GM23338 (cell line): Measurements from ENCODE around the gene GHR. TPM values are rescaled to one million over a fixed set of nuclear protein-coding genes. Genes with fewer than 3 reads are reported as not detected.

Experiments
- ATAC-seq: fragments of 200-7000 bp; cut with Tn5 transposase; 3 replicates; pipeline ENCODE4 v1.9.1; 2020
- DNase-seq: peaks from one replicate; pipeline ENCODE4 v3.0.0-alpha.2; 2015; ENCODE audit warnings: low spot score
- H2AFZ ChIP-seq: fragments of 200-600 bp; sonication (generic); 2 replicates; pipeline ENCODE4 v1.8.0; 2016; ENCODE audit warnings: antibody characterized with exemption, mild to moderate bottlenecking, moderate library complexity
- H3F3A ChIP-seq: fragments of 200-600 bp; sonication (generic); replicated peaks from 2 replicates; pipeline ENCODE4 v1.8.0; 2017; ENCODE audit warnings: antibody characterized with exemption, mixed run types, low read depth
- H3K27ac ChIP-seq: fragments of 200-600 bp; sonication (generic); 2 replicates; pipeline ENCODE4 v1.6.1; 2016; ENCODE audit warnings: low read depth
- H3K27me3 ChIP-seq: fragments of 200-600 bp; sonication (generic); 2 replicates; pipeline ENCODE4 v1.8.0; 2016; ENCODE audit warnings: mild to moderate bottlenecking, mixed run types, moderate library complexity; ENCODE audit not compliant: insufficient read depth
- H3K36me3 ChIP-seq: fragments of 200-600 bp; sonication (generic); 2 replicates; pipeline ENCODE4 v1.8.0; 2016; ENCODE audit warnings: mild to moderate bottlenecking; ENCODE audit not compliant: insufficient read depth
- H3K4me1 ChIP-seq: fragments of 200-600 bp; sonication (generic); 2 replicates; pipeline ENCODE4 v1.8.0; 2016; ENCODE audit warnings: mild to moderate bottlenecking, moderate library complexity; ENCODE audit not compliant: insufficient read depth
- H3K4me2 ChIP-seq: fragments of 200-600 bp; sonication (generic); 2 replicates; pipeline ENCODE4 v1.7.1; 2017; ENCODE audit warnings: mixed run types
- H3K4me3 ChIP-seq: fragments of 200-600 bp; sonication (generic); 2 replicates; pipeline ENCODE4 v1.6.1; 2016; ENCODE audit warnings: mixed run types
- H3K79me2 ChIP-seq: fragments of 200-600 bp; sonication (generic); replicated peaks from 2 replicates; pipeline ENCODE4 v1.8.0; 2017; ENCODE audit warnings: mild to moderate bottlenecking; ENCODE audit not compliant: insufficient read depth
- H3K9me2 ChIP-seq: fragments of 200-600 bp; sonication (generic); 2 replicates; pipeline ENCODE4 v1.8.0; 2017; ENCODE audit not compliant: insufficient read depth
- H4K20me1 ChIP-seq: fragments of 200-600 bp; sonication (generic); replicated peaks from 2 replicates; pipeline ENCODE4 v1.8.0; 2017; ENCODE audit warnings: mild to moderate bottlenecking; ENCODE audit not compliant: insufficient read depth
- H3K27ac Mint-ChIP-seq: 2 replicates; pipeline ENCODE4 v1.8.0; 2020; ENCODE audit warnings: inconsistent platforms, mild to moderate bottlenecking, moderate library complexity, mixed read lengths
- H3K27me3 Mint-ChIP-seq: 3 replicates; pipeline ENCODE4 v1.8.0; 2022; ENCODE audit warnings: low read depth, mild to moderate bottlenecking, moderate library complexity, mixed read lengths, inconsistent platforms; ENCODE audit not compliant: insufficient read depth, poor library complexity
- H3K36me3 Mint-ChIP-seq: 3 replicates; pipeline ENCODE4 v1.8.0; 2021; ENCODE audit warnings: low read depth, mild to moderate bottlenecking, inconsistent platforms, moderate library complexity, mixed read lengths
- H3K4me1 Mint-ChIP-seq: 3 replicates; pipeline ENCODE4 v1.8.0; 2020; ENCODE audit warnings: mild to moderate bottlenecking, inconsistent platforms, mixed read lengths
- H3K4me3 Mint-ChIP-seq: 3 replicates; pipeline ENCODE4 v1.8.0; 2021; ENCODE audit warnings: moderate library complexity, mild to moderate bottlenecking, inconsistent platforms, mixed read lengths
- H3K9me3 Mint-ChIP-seq: 3 replicates; pipeline ENCODE4 v1.8.0; 2020; ENCODE audit warnings: moderate library complexity, mild to moderate bottlenecking, inconsistent platforms, mixed read lengths
- CREB1 ChIP-seq: fragments of 250-450 bp; sonication (Bioruptor Pico); IDR thresholded peaks from 2 replicates; pipeline ENCODE4 v1.5.0; 2020; ENCODE audit warnings: low read depth, mild to moderate bottlenecking, moderate library complexity
- EZH2 ChIP-seq: fragments of 200-600 bp; sonication (generic); IDR thresholded peaks from one replicate; pipeline ENCODE4 v1.8.0; 2017; ENCODE audit warnings: antibody characterized with exemption, mild to moderate bottlenecking, low read depth; ENCODE audit not compliant: unreplicated experiment
- EZH2phosphoT487 ChIP-seq: fragments of 200-600 bp; sonication (generic); IDR thresholded peaks from one replicate; pipeline ENCODE4 v1.8.1; 2018; ENCODE audit warnings: antibody characterized with exemption; ENCODE audit not compliant: unreplicated experiment
- JUNB ChIP-seq: IDR thresholded peaks from one replicate; pipeline ENCODE4 v1.6.1; 2016; ENCODE audit warnings: antibody characterized with exemption; ENCODE audit not compliant: unreplicated experiment
- NANOG ChIP-seq: IDR thresholded peaks from 2 replicates; pipeline ENCODE4 v1.6.1; 2016; ENCODE audit warnings: antibody characterized with exemption, borderline replicate concordance
- POLR2AphosphoS5 ChIP-seq: IDR thresholded peaks from 2 replicates; pipeline ENCODE4 v1.6.1; 2016; ENCODE audit warnings: antibody characterized with exemption, low read depth
- STAT1 ChIP-seq: IDR thresholded peaks from one replicate; pipeline ENCODE4 v1.6.1; 2016; ENCODE audit warnings: antibody characterized with exemption; ENCODE audit not compliant: unreplicated experiment
- ZNF114 ChIP-seq: fragments of 250-450 bp; sonication (Bioruptor Pico); IDR thresholded peaks from 2 replicates; pipeline ENCODE4 v1.5.0; 2020; ENCODE audit warnings: mild to moderate bottlenecking, moderate library complexity
- ZNF331 ChIP-seq: fragments of 250-450 bp; sonication (Bioruptor Pico); IDR thresholded peaks from 2 replicates; pipeline ENCODE4 v1.5.0; 2020; ENCODE audit warnings: low read depth, mild to moderate bottlenecking, moderate library complexity
- ZNF462 ChIP-seq: fragments of 250-450 bp; sonication (Bioruptor Pico); IDR thresholded peaks from 2 replicates; pipeline ENCODE4 v1.5.0; 2020; ENCODE audit warnings: mild to moderate bottlenecking, moderate library complexity
- polyA plus RNA-seq: library from polyadenylated mRNA; unstranded; fragments of >200 nt; fragmentation: Nextera tagmentation; extraction: Ambion mirVana; gene quantifications from 2 replicates; pipeline ENCODE4 v1.2.1, GENCODE V29; 2016
- total RNA-seq: library from RNA; depleted of rRNA; stranded (reverse); fragments of >200 nt; shearing (Covaris generic); gene quantifications from 2 replicates; pipeline ENCODE4 v1.2.3, GENCODE V29; 2014
- TF ChIP-seq, protein P1 (sequence below): IDR thresholded peaks from one replicate; pipeline ENCODE4 v1.6.1; 2018; ENCODE audit warnings: antibody characterized with exemption; ENCODE audit not compliant: unreplicated experiment
- TF ChIP-seq, protein P2 (sequence below): IDR thresholded peaks from 2 replicates; pipeline ENCODE4 v1.6.1; 2016; ENCODE audit warnings: antibody characterized with exemption
- TF ChIP-seq, protein P3 (sequence below), 2 experiments: fragments of 200-600 bp in 1 of 2; sonication (generic) in 1 of 2; conservative IDR thresholded peaks; 2 replicates each; pipeline versions ENCODE4 v1.5.1 to v1.6.1; 2016 to 2017; ENCODE audit warnings: antibody characterized with exemption in 2 of 2, low read depth in 2 of 2, mild to moderate bottlenecking in 2 of 2, moderate library complexity in 1 of 2

GHR gene
- total and polyA plus RNA-seq, 2 experiments from 2014 or later, result 0.21 to 1.9 TPM

DNA sequence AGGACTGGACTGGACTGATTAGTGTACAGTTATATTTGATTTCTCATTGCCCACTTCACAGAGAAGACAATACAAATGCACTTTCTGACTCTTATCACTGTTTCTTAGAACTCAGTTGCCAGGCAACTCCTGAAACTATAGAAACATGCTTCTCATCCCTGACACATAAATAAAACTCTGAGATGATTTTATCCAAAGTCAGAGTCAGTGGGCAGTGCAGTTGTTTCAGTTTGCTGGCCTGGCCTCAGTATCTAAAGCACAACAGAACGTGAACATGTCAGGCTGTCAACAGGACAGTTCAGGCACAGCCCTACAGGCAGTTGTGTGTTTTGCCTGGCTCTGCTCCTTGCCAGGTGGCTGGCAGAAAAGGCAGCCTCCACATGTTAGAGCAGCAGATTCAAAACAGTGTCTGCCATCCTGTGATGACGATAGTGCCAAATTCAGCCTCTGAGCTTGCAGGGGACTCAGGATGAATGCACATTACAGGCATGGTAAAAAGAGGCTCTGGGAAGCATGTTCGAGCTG, 268.2 kb downstream of the GHR start:
- peaks cover under 1% of the 10 kb centered on the region; the same call in 1 of the 3 replicates for H3K36me3 Mint-ChIP-seq
- 0 out of 2 replicates have a peak, but pooled peaks cover 8% of the 10 kb centered on the region for H3K9me2 ChIP-seq
- TF ChIP-seq NANOG (no peak), EZH2 (no peak), CREB1 (no peak), STAT1 (no peak), ZNF331 (CRISPR knock-in tag) (no peak), EZH2phosphoT487 (no peak), ZNF114 (CRISPR knock-in tag) (no peak), JUNB (no peak), POLR2AphosphoS5 (no peak), ZNF462 (CRISPR knock-in tag) (no peak)
- TF ChIP-seq, protein P1, sequence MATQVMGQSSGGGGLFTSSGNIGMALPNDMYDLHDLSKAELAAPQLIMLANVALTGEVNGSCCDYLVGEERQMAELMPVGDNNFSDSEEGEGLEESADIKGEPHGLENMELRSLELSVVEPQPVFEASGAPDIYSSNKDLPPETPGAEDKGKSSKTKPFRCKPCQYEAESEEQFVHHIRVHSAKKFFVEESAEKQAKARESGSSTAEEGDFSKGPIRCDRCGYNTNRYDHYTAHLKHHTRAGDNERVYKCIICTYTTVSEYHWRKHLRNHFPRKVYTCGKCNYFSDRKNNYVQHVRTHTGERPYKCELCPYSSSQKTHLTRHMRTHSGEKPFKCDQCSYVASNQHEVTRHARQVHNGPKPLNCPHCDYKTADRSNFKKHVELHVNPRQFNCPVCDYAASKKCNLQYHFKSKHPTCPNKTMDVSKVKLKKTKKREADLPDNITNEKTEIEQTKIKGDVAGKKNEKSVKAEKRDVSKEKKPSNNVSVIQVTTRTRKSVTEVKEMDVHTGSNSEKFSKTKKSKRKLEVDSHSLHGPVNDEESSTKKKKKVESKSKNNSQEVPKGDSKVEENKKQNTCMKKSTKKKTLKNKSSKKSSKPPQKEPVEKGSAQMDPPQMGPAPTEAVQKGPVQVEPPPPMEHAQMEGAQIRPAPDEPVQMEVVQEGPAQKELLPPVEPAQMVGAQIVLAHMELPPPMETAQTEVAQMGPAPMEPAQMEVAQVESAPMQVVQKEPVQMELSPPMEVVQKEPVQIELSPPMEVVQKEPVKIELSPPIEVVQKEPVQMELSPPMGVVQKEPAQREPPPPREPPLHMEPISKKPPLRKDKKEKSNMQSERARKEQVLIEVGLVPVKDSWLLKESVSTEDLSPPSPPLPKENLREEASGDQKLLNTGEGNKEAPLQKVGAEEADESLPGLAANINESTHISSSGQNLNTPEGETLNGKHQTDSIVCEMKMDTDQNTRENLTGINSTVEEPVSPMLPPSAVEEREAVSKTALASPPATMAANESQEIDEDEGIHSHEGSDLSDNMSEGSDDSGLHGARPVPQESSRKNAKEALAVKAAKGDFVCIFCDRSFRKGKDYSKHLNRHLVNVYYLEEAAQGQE, result no peak
- TF ChIP-seq, protein P2, sequence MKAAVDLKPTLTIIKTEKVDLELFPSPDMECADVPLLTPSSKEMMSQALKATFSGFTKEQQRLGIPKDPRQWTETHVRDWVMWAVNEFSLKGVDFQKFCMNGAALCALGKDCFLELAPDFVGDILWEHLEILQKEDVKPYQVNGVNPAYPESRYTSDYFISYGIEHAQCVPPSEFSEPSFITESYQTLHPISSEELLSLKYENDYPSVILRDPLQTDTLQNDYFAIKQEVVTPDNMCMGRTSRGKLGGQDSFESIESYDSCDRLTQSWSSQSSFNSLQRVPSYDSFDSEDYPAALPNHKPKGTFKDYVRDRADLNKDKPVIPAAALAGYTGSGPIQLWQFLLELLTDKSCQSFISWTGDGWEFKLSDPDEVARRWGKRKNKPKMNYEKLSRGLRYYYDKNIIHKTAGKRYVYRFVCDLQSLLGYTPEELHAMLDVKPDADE, result no peak
- TF ChIP-seq, protein P3, sequence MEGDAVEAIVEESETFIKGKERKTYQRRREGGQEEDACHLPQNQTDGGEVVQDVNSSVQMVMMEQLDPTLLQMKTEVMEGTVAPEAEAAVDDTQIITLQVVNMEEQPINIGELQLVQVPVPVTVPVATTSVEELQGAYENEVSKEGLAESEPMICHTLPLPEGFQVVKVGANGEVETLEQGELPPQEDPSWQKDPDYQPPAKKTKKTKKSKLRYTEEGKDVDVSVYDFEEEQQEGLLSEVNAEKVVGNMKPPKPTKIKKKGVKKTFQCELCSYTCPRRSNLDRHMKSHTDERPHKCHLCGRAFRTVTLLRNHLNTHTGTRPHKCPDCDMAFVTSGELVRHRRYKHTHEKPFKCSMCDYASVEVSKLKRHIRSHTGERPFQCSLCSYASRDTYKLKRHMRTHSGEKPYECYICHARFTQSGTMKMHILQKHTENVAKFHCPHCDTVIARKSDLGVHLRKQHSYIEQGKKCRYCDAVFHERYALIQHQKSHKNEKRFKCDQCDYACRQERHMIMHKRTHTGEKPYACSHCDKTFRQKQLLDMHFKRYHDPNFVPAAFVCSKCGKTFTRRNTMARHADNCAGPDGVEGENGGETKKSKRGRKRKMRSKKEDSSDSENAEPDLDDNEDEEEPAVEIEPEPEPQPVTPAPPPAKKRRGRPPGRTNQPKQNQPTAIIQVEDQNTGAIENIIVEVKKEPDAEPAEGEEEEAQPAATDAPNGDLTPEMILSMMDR (conservative IDR thresholded peaks at IDR 0.05; ENCODE audit: low read depth in 2 of 2), result no peak
- no peak overlapping the region for H2AFZ ChIP-seq
- no peaks in the 10 kb centered on the region for H3K79me2 ChIP-seq
- H3F3A ChIP-seq, result no peaks in the 10 kb centered on the region
- no peak overlapping the region for H3K4me3 ChIP-seq
- H3K4me3 Mint-ChIP-seq, result no peak overlapping the region
- H3K36me3 ChIP-seq, result no peaks in the 10 kb centered on the region
- H4K20me1 ChIP-seq, result no peaks in the 10 kb centered on the region
- DNase-seq (no peak), ATAC-seq (no peak; the same call in 2 of the 3 replicates)
- no peak overlapping the region for H3K4me2 ChIP-seq
- no peak overlapping the region for H3K27ac Mint-ChIP-seq
- H3K4me1 ChIP-seq, result no peaks in the 10 kb centered on the region
- H3K4me1 Mint-ChIP-seq, result no peaks in the 10 kb centered on the region
- no peak overlapping the region for H3K27ac ChIP-seq
- H3K27me3 Mint-ChIP-seq, result no peaks in the 10 kb centered on the region
- peaks cover 21% of the 10 kb centered on the region for H3K9me3 Mint-ChIP-seq
- no peaks in the 10 kb centered on the region for H3K27me3 ChIP-seq
